GM12878 (cell line): ENCODE results near the gene WBP2NL. TPM values are rescaled to one million over a fixed set of nuclear protein-coding genes. Genes with fewer than 3 reads are reported as not detected.

ENCODE experiments used
- ATAC-seq: fragments of 200-7000 bp; cut with Tn5 transposase; 3 replicates; pipeline ENCODE4 v1.9.1; 2020; ENCODE audit warnings: mild to moderate bottlenecking, moderate library complexity
- BruUV-seq: library from RNA; stranded (reverse); fragments of 400-500 nt; replicated peaks from 2 replicates; lab custom pipeline; 2021; lab: Mats Ljungman, UMichigan
- CTCF ChIA-PET: fragments of 300-600 bp; sonication (Branson Sonifier 250); formaldehyde crosslinking; extraction: SDS; loops from one replicate; lab custom pipeline; 2021; ENCODE audit warnings: inconsistent platforms; lab: Yijun Ruan, JAX
- POLR2A ChIA-PET: fragments of 350-600 bp; formaldehyde crosslinking; extraction: SDS; loops from one replicate; lab custom pipeline; 2021; ENCODE audit warnings: inconsistent platforms; lab: Charles Lee
- RAD21 ChIA-PET: fragments of 300-600 bp; sonication (Branson Sonifier 250); formaldehyde crosslinking; loops from one replicate; lab custom pipeline; 2023; ENCODE audit warnings: antibody characterized with exemption; ENCODE audit not compliant: unreplicated experiment; lab: Charles Lee
- SMC1A ChIA-PET: fragments of 300-600 bp; sonication (Branson Sonifier 250); formaldehyde crosslinking; loops from one replicate; lab custom pipeline; 2023; ENCODE audit not compliant: unreplicated experiment, uncharacterized antibody; lab: Charles Lee
- DNase-seq: peaks from one replicate; pipeline ENCODE4 v3.0.0-alpha.2; 2011; ENCODE audit warnings: low read depth, low spot score
- FAIRE-seq: peaks from 3 replicates; lab custom pipeline; 2011; peaks lifted over from hg19 to GRCh38; lab: Jason Lieb, UNC
- H2AFZ ChIP-seq: 2 replicates; pipeline ENCODE4 v1.6.0; 2011; ENCODE audit warnings: low read depth, low read length, control low read depth; ENCODE audit not compliant: control insufficient read depth
- H3K27ac ChIP-seq: 2 replicates; pipeline ENCODE4 v1.5.1; 2011; ENCODE audit warnings: control low read depth; ENCODE audit not compliant: control insufficient read depth, insufficient read depth
- H3K27me3 ChIP-seq, 2 experiments: replicated peaks in 1 of 2; 2 replicates each; pipeline versions ENCODE4 v1.6.0 to v1.6.1; 2011; ENCODE audit warnings: low read length in 1 of 2; ENCODE audit not compliant: control insufficient read depth in 2 of 2, insufficient read depth in 2 of 2
- H3K36me3 ChIP-seq, 2 experiments: 2 replicates each; pipeline ENCODE4 v1.5.1; 2011; ENCODE audit warnings: low read length in 1 of 2; ENCODE audit not compliant: control insufficient read depth in 2 of 2, insufficient read depth in 2 of 2
- H3K4me1 ChIP-seq: 2 replicates; pipeline ENCODE4 v1.6.1; 2011; ENCODE audit warnings: mild to moderate bottlenecking, low read length, moderate library complexity, mixed read lengths; ENCODE audit not compliant: control insufficient read depth, insufficient read depth
- H3K4me2 ChIP-seq: 2 replicates; pipeline ENCODE4 v1.6.0; 2011; ENCODE audit warnings: control low read depth; ENCODE audit not compliant: control insufficient read depth, insufficient read depth
- H3K4me3 ChIP-seq: fragments of 200-600 bp; sonication (generic); 2 replicates; pipeline ENCODE4 v1.5.1; 2016
- H3K79me2 ChIP-seq: 2 replicates; pipeline ENCODE4 v1.6.0; 2011; ENCODE audit warnings: low read length; ENCODE audit not compliant: control insufficient read depth, insufficient read depth
- H3K9ac ChIP-seq: 2 replicates; pipeline ENCODE4 v1.8.0; 2011; ENCODE audit warnings: low read length, control low read depth, mixed read lengths; ENCODE audit not compliant: control insufficient read depth, insufficient read depth
- H3K9me3 ChIP-seq: replicated peaks from 3 replicates; pipeline ENCODE4 v1.5.1; 2011; ENCODE audit warnings: mild to moderate bottlenecking, low read length; ENCODE audit not compliant: control insufficient read depth, insufficient read depth
- H4K20me1 ChIP-seq: 2 replicates; pipeline ENCODE4 v1.6.0; 2011; ENCODE audit not compliant: control insufficient read depth, insufficient read depth
- ATF7 ChIP-seq: fragments of 450-650 bp; IDR thresholded peaks from 2 replicates; pipeline ENCODE4 v1.6.1; 2016; ENCODE audit warnings: low read depth, mild to moderate bottlenecking
- BCL11A ChIP-seq: IDR thresholded peaks from 2 replicates; pipeline ENCODE4 v1.6.1; 2011; ENCODE audit warnings: low read depth, low read length
- BMI1 ChIP-seq: fragments of 450-650 bp; IDR thresholded peaks from 2 replicates; pipeline ENCODE4 v1.6.1; 2016; ENCODE audit warnings: mild to moderate bottlenecking, moderate library complexity, borderline replicate concordance
- E4F1 ChIP-seq: fragments of 450-650 bp; IDR thresholded peaks from 2 replicates; pipeline ENCODE4 v1.6.1; 2018; ENCODE audit warnings: borderline replicate concordance, mild to moderate bottlenecking; ENCODE audit not compliant: partially characterized antibody
- FOS ChIP-seq: IDR thresholded peaks from 3 replicates; pipeline ENCODE4 v1.6.1; 2011; ENCODE audit warnings: borderline replicate concordance; ENCODE audit not compliant: insufficient read length; ENCODE audit errors: extremely low read depth
- MXI1 ChIP-seq: fragments of 150-350 bp; IDR thresholded peaks from 2 replicates; pipeline ENCODE4 v1.6.1; 2011; ENCODE audit warnings: low read depth, mild to moderate bottlenecking, inconsistent platforms, low read length, improper control_type of control experiment
- NR2C1 ChIP-seq: fragments of 450-650 bp; IDR thresholded peaks from 2 replicates; pipeline ENCODE4 v1.6.1; 2017; ENCODE audit warnings: antibody characterized with exemption, mild to moderate bottlenecking, moderate library complexity
- RAD21 ChIP-seq: IDR thresholded peaks from 2 replicates; pipeline ENCODE4 v1.6.1; 2011; ENCODE audit warnings: mild to moderate bottlenecking, low read depth, low read length, moderate library complexity; ENCODE audit not compliant: insufficient read depth
- RELA ChIP-seq: fragments of 450-650 bp; IDR thresholded peaks from 2 replicates; pipeline ENCODE4 v1.8.0; 2014; ENCODE audit warnings: borderline replicate concordance; ENCODE audit not compliant: partially characterized antibody
- SIN3A ChIP-seq: IDR thresholded peaks from 2 replicates; pipeline ENCODE4 v1.6.1; 2012; ENCODE audit warnings: low read depth, low read length, improper control_type of control experiment
- TCF7 ChIP-seq: IDR thresholded peaks from 2 replicates; pipeline ENCODE4 v1.6.1; 2014; ENCODE audit warnings: antibody characterized with exemption, borderline replicate concordance
- ZNF274 ChIP-seq: IDR thresholded peaks from one replicate; pipeline ENCODE4 v1.8.0; 2011; ENCODE audit not compliant: insufficient read length, insufficient read depth
- WGBS: methylation state at CpG from one replicate; pipeline ENCODE4 v1.1.6; 2016; ENCODE audit warnings: low lambda C conversion rate; ENCODE audit not compliant: insufficient replicate concordance, insufficient coverage; ENCODE audit errors: missing lambda C conversion rate; 5-methylcytosine and 5-hydroxymethylcytosine counted together
- in situ Hi-C: fragments of 300-500 bp; cut with MboI; formaldehyde crosslinking; loops from 9 replicates; pipeline ENCODE4 v1.14.3; 2018; ENCODE audit warnings: mixed read lengths
- intact Hi-C: fragments of 100-400 bp; cut with micrococcal nuclease; formaldehyde crosslinking; loops from one replicate; pipeline ENCODE4 v1.14.2; 2022; ENCODE audit not compliant: unreplicated experiment
- polyA plus RNA-seq, 11 experiments: library from polyadenylated mRNA; depleted of rRNA in 4 of 11; unstranded in 6 of 11; stranded (reverse) in 5 of 11; fragments of >200 nt; fragmentation: Nextera tagmentation in 4 of 11; fragmentation: Illumina TruSeq in 1 of 11; extraction: Ambion mirVana in 4 of 11; extraction: Trizol in 1 of 11; gene quantifications; 1 replicate in 1 of 11; 2 replicates in 10 of 11; pipeline versions ENCODE4 v1.2.1 to v1.2.3, GENCODE V29; 2011 to 2016; ENCODE audit warnings: inconsistent platforms in 2 of 11, missing spikeins in 2 of 11, low read depth in 1 of 11
- total RNA-seq, 4 experiments: library from RNA; depleted of rRNA in 3 of 4; stranded (reverse); fragments of >200 nt in 3 of 4; fragmentation: Illumina TruSeq in 1 of 4; extraction: Trizol in 1 of 4; gene quantifications; 2 replicates each; pipeline versions ENCODE4 v1.2.1 to v1.2.3, GENCODE V29; 2013 to 2021
- TF ChIP-seq, protein P1 (sequence below): IDR thresholded peaks from 2 replicates; pipeline ENCODE4 v1.6.1; 2012; ENCODE audit warnings: improper control_type of control experiment, low read depth, low read length; ENCODE audit not compliant: insufficient replicate concordance
- TF ChIP-seq, protein P2 (sequence below): IDR thresholded peaks from 2 replicates; pipeline ENCODE4 v1.6.1; 2011; ENCODE audit warnings: low read depth, mild to moderate bottlenecking, low read length, moderate library complexity, borderline replicate concordance; ENCODE audit errors: extremely low read depth

WBP2NL gene
- total and polyA plus RNA-seq, 10 of the 15 experiments (the other 5 are each of a cell fraction or from before 2014, with no cell fraction given): 0.46 to 1.9 (median 1.3) TPM

GRCh38 chr22:41991111-41991510 is 7.5 kb upstream of the WBP2NL start:
- no peaks in the 10 kb centered on the region for H3K27me3 ChIP-seq
- H4K20me1 ChIP-seq: no peaks in the 10 kb centered on the region
- no peak overlapping the region for H3K4me2 ChIP-seq
- 86% methylated on average over 7 of the region's 7 CpGs for WGBS
- H3K4me1 ChIP-seq: peaks cover 18% of the 10 kb centered on the region
- H3K27ac ChIP-seq: no peak overlapping the region
- no TSS peak for BruUV-seq
- in situ Hi-C loops: no loop called here
- FAIRE-seq (no peak), ATAC-seq (no peak), DNase-seq (no peak)
- intact Hi-C loops: no loop called here
- ChIA-PET CTCF (no interaction called here), POLR2A (no interaction called here), RAD21 (no interaction called here), SMC1A (no interaction called here)
- H3K79me2 ChIP-seq: no peaks in the 10 kb centered on the region
- H2AFZ ChIP-seq: no peak overlapping the region
- no peak overlapping the region for H3K4me3 ChIP-seq
- TF ChIP-seq TCF7 (no peak), MXI1 (no peak), BMI1 (no peak), E4F1 (no peak), FOS (no peak), RAD21 (no peak), NR2C1 (no peak), ATF7 (no peak), RELA (no peak), BCL11A (no peak), ZNF274 (no peak), SIN3A (no peak)
- TF ChIP-seq, protein P1, sequence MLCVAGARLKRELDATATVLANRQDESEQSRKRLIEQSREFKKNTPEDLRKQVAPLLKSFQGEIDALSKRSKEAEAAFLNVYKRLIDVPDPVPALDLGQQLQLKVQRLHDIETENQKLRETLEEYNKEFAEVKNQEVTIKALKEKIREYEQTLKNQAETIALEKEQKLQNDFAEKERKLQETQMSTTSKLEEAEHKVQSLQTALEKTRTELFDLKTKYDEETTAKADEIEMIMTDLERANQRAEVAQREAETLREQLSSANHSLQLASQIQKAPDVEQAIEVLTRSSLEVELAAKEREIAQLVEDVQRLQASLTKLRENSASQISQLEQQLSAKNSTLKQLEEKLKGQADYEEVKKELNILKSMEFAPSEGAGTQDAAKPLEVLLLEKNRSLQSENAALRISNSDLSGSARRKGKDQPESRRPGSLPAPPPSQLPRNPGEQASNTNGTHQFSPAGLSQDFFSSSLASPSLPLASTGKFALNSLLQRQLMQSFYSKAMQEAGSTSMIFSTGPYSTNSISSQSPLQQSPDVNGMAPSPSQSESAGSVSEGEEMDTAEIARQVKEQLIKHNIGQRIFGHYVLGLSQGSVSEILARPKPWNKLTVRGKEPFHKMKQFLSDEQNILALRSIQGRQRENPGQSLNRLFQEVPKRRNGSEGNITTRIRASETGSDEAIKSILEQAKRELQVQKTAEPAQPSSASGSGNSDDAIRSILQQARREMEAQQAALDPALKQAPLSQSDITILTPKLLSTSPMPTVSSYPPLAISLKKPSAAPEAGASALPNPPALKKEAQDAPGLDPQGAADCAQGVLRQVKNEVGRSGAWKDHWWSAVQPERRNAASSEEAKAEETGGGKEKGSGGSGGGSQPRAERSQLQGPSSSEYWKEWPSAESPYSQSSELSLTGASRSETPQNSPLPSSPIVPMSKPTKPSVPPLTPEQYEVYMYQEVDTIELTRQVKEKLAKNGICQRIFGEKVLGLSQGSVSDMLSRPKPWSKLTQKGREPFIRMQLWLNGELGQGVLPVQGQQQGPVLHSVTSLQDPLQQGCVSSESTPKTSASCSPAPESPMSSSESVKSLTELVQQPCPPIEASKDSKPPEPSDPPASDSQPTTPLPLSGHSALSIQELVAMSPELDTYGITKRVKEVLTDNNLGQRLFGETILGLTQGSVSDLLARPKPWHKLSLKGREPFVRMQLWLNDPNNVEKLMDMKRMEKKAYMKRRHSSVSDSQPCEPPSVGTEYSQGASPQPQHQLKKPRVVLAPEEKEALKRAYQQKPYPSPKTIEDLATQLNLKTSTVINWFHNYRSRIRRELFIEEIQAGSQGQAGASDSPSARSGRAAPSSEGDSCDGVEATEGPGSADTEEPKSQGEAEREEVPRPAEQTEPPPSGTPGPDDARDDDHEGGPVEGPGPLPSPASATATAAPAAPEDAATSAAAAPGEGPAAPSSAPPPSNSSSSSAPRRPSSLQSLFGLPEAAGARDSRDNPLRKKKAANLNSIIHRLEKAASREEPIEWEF: no peak
- TF ChIP-seq, protein P2, sequence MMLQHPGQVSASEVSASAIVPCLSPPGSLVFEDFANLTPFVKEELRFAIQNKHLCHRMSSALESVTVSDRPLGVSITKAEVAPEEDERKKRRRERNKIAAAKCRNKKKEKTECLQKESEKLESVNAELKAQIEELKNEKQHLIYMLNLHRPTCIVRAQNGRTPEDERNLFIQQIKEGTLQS: no peak
- no peaks in the 10 kb centered on the region for H3K9me3 ChIP-seq
- no peaks in the 10 kb centered on the region for H3K36me3 ChIP-seq
- no peak overlapping the region for H3K9ac ChIP-seq
